Right ventricle myocardium superior (tissue), 1 donor: Measurements from ENCODE around the gene SCO2. TPM values are rescaled to one million over a fixed set of nuclear protein-coding genes. Genes with fewer than 3 reads are reported as not detected.

Experiments used
- total RNA-seq: library from RNA; stranded (reverse); fragmentation: NEBNext Ultra II Directional; extraction: Animal tissue kit (Norgen Biotek cat#: 25700); gene quantifications from one replicate; pipeline ENCODE4 v1.2.1, GENCODE V29; 2021
- donor health status: DM: no; HTN: yes; CAD: no; lungs with severe emphysema.

SCO2 gene
- total RNA-seq, 1 donor from 2014 or later: not detected

Other genes starting within 250 kb of the SCO2 start
- gene PLXNB2, start 218.0 kb downstream of the SCO2 start, total RNA-seq: 68.3 TPM
- gene DENND6B, start 198.6 kb downstream of the SCO2 start, total RNA-seq: 1.1 TPM
- gene PPP6R2, start 182.3 kb downstream of the SCO2 start, total RNA-seq: 40.4 TPM
- 46.6 TPM for gene SBF1, start 50.6 kb downstream of the SCO2 start, total RNA-seq
- not detected for gene ADM2, start 44.1 kb downstream of the SCO2 start, total RNA-seq
- not detected for gene MIOX, start 38.7 kb downstream of the SCO2 start, total RNA-seq
- 25.3 TPM for gene LMF2, start 17.9 kb downstream of the SCO2 start, total RNA-seq
- 28.8 TPM for gene NCAPH2, start 17.4 kb downstream of the SCO2 start, total RNA-seq
- 11.8 TPM for gene TYMP, start 4.4 kb upstream of the SCO2 start, total RNA-seq
- not detected for gene KLHDC7B, start 20.3 kb upstream of the SCO2 start, total RNA-seq
- not detected for gene SYCE3, start 37.3 kb upstream of the SCO2 start, total RNA-seq
- 402 TPM for gene CPT1B, start 52.8 kb upstream of the SCO2 start, total RNA-seq
- 36.0 TPM for gene CHKB, start 57.3 kb upstream of the SCO2 start, total RNA-seq
- 0.62 TPM for gene MAPK8IP2, start 75.2 kb upstream of the SCO2 start, total RNA-seq
- 19.1 TPM for gene ARSA, start 102.6 kb upstream of the SCO2 start, total RNA-seq
- gene SHANK3, start 147.2 kb upstream of the SCO2 start, total RNA-seq: 19.3 TPM
- 0.43 TPM for gene ACR, start 212.6 kb upstream of the SCO2 start, total RNA-seq